Cardiac fibroblast (primary cell): ENCODE measurements around the gene PCDHA8.
"Not testable (repeated sequence)": the region's sequence is repeated elsewhere in the genome, so short reads cannot be mapped to it uniquely, and the experiment has no call there.

Experiments
- DNase-seq, 2 donors: peaks; one replicate each; pipeline versions ENCODE4 v3.0.0 to v3.0.0-alpha.2; 2010; ENCODE audit warnings: low read depth in 2 of 2
- H3K4me3 ChIP-seq, 2 donors: replicated peaks in 1 of 2; 1 replicate in 1 of 2; 2 replicates in 1 of 2; pipeline ENCODE4 v1.5.1; 2011; ENCODE audit warnings: low read depth in 2 of 2, low read length in 2 of 2, mild to moderate bottlenecking in 2 of 2, moderate library complexity in 1 of 2
- CTCF ChIP-seq: IDR thresholded peaks from one replicate; pipeline ENCODE4 v1.5.1; 2011; ENCODE audit warnings: low read depth, mild to moderate bottlenecking, low read length, inconsistent platforms

PCDHA8 gene

GRCh38 chr5:140801494-140801841 lies 39.5 kb upstream of the PCDHA8 start:
- no peak for TF ChIP-seq CTCF
- DNase-seq: peak in 1 of 2 donors; percentile 9
- no peak overlapping the region for H3K4me3 ChIP-seq

GRCh38 chr5:140802381-140802780 lies 38.6 kb upstream of the PCDHA8 start:
- not testable (repeated sequence) for DNase-seq, H3K4me3 ChIP-seq

DNA sequence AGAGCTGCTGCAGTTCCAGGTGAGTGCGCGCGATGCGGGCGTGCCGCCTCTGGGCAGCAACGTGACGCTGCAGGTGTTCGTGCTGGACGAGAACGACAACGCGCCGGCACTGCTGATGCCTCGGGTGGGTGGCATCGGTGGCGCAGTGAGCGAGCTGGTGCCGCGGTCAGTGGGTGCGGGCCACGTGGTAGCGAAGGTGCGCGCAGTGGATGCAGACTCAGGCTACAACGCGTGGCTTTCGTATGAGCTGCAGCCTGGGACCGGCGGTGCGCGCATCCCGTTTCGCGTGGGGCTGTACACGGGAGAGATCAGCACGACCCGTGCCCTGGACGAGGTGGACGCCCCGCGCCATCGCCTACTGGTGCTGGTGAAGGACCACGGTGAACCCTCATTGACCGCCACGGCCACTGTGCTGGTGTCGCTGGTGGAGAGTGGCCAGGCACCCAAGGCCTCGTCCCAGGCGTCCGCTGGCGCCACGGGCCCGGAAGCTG lies 38.2 kb upstream of the PCDHA8 start:
- no peak overlapping the region for H3K4me3 ChIP-seq
- TF ChIP-seq CTCF: no peak
- DNase-seq: no peak

GRCh38 chr5:140806834-140807775 lies 33.9 kb upstream of the PCDHA8 start, which contains the start of gene PCDHA4:
TSS of gene PCDHA4 (plus strand) at chr5:140807068.
- peak; percentile 37 for TF ChIP-seq CTCF
- peak; percentile 6 to 25 for DNase-seq
- peak within 1 kb of the TSS in 1 of 2 donors; percentile 30 for H3K4me3 ChIP-seq

DNA sequence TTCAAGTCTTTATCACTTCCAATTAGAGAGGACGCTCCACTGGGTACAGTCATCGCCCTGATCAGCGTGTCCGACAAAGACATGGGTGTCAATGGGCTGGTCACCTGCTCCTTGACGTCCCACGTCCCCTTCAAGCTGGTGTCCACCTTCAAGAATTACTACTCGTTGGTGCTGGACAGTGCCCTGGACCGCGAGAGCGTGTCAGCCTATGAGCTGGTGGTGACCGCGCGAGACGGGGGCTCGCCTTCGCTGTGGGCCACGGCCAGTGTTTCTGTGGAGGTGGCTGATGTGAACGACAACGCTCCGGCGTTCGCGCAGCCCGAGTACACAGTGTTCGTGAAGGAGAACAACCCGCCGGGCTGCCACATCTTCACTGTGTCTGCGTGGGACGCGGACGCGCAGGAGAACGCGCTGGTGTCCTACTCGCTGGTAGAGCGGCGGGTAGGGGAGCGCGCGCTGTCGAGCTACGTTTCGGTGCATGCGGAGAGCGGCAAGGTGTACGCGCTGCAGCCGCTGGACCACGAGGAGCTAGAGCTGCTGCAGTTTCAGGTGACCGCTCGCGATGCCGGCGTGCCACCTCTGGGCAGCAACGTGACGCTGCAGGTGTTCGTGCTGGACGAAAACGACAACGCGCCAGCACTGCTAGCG lies 32.6 kb upstream of the PCDHA8 start:
- not testable (repeated sequence) for DNase-seq, H3K4me3 ChIP-seq

GRCh38 chr5:140808889-140809291 lies 32.1 kb upstream of the PCDHA8 start:
- H3K4me3 ChIP-seq: no peak overlapping the region
- no peak for DNase-seq
- no peak for TF ChIP-seq CTCF

- peak; percentile 46 for TF ChIP-seq CTCF
- DNase-seq: peak; percentile 3 to 37
- no peak within 1 kb of the TSS for H3K4me3 ChIP-seq
Observed at GRCh38 chr5:140821375-140822280, 19.4 kb upstream of the PCDHA8 start, which contains the start of gene PCDHA5. TSS of gene PCDHA5 (plus strand) at chr5:140821613.
